Osteocyte (in vitro differentiated cells): ENCODE data around the gene CAMK1D. TPM values are rescaled to one million over a fixed set of nuclear protein-coding genes. Genes with fewer than 3 reads are reported as not detected.

Source experiments
- DNase-seq: peaks from one replicate; pipeline ENCODE4 v3.0.0; 2021; ENCODE audit warnings: mixed read lengths; ENCODE audit not compliant: unreplicated experiment; ENCODE audit errors: extremely low spot score
- H3K27ac Mint-ChIP-seq: one replicate; pipeline ENCODE4 v1.8.0; 2021; ENCODE audit warnings: mild to moderate bottlenecking, mixed read lengths; ENCODE audit not compliant: unreplicated experiment
- H3K27me3 Mint-ChIP-seq: one replicate; pipeline ENCODE4 v1.8.0; 2021; ENCODE audit warnings: mixed read lengths; ENCODE audit not compliant: unreplicated experiment
- H3K36me3 Mint-ChIP-seq: one replicate; pipeline ENCODE4 v1.8.0; 2021; ENCODE audit warnings: mixed read lengths; ENCODE audit not compliant: unreplicated experiment
- H3K4me1 Mint-ChIP-seq: one replicate; pipeline ENCODE4 v1.8.0; 2021; ENCODE audit warnings: mixed read lengths; ENCODE audit not compliant: unreplicated experiment
- H3K4me3 Mint-ChIP-seq: one replicate; pipeline ENCODE4 v1.8.0; 2021; ENCODE audit warnings: mild to moderate bottlenecking, moderate library complexity, mixed read lengths; ENCODE audit not compliant: unreplicated experiment
- H3K9me3 Mint-ChIP-seq: one replicate; pipeline ENCODE4 v1.8.0; 2021; ENCODE audit warnings: mixed read lengths; ENCODE audit not compliant: unreplicated experiment
- total RNA-seq: library from RNA; stranded (reverse); gene quantifications from 2 replicates; pipeline ENCODE4 v1.2.1, GENCODE V29; 2021
- TF ChIP-seq, protein P1 (sequence below): fragments of 200-600 bp; sonication (generic); IDR thresholded peaks from 2 replicates; pipeline ENCODE4 v1.5.0; 2021; ENCODE audit warnings: antibody characterized with exemption, mild to moderate bottlenecking, moderate library complexity

CAMK1D gene
- total RNA-seq, 1 donor from 2014 or later: 13.7 TPM

DNA sequence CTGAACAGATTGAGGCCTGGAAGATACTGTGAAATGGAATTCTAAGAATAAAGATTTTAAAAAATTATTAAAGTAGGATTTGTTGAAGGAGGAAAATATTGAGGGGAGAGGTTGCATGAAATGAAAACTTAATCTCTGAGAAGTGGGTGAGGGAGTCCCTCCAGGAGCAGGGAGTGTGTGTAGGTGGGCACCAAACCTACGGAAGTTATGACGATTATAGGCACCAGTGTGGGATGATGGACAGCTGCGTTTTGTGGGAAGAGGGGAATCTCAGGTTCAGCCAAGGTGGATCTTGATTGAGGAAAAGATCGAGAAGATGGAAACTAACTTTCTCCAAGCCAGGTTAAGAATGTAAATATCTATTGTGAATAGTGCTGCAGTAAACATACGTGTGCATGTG lies 405.7 kb downstream of the CAMK1D start:
- TF ChIP-seq, protein P1, sequence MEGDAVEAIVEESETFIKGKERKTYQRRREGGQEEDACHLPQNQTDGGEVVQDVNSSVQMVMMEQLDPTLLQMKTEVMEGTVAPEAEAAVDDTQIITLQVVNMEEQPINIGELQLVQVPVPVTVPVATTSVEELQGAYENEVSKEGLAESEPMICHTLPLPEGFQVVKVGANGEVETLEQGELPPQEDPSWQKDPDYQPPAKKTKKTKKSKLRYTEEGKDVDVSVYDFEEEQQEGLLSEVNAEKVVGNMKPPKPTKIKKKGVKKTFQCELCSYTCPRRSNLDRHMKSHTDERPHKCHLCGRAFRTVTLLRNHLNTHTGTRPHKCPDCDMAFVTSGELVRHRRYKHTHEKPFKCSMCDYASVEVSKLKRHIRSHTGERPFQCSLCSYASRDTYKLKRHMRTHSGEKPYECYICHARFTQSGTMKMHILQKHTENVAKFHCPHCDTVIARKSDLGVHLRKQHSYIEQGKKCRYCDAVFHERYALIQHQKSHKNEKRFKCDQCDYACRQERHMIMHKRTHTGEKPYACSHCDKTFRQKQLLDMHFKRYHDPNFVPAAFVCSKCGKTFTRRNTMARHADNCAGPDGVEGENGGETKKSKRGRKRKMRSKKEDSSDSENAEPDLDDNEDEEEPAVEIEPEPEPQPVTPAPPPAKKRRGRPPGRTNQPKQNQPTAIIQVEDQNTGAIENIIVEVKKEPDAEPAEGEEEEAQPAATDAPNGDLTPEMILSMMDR: no peak
- H3K9me3 Mint-ChIP-seq: no peaks in the 10 kb centered on the region
- no peaks in the 10 kb centered on the region for H3K36me3 Mint-ChIP-seq
- DNase-seq: no peak
- peaks cover 3% of the 10 kb centered on the region for H3K27me3 Mint-ChIP-seq
- H3K4me3 Mint-ChIP-seq: no peak overlapping the region
- H3K4me1 Mint-ChIP-seq: peaks cover 2% of the 10 kb centered on the region
- H3K27ac Mint-ChIP-seq: no peak overlapping the region

- H3K27ac Mint-ChIP-seq: no peak overlapping the region
- DNase-seq: no peak
- TF ChIP-seq, protein P1: no peak
- no peaks in the 10 kb centered on the region for H3K9me3 Mint-ChIP-seq
- peaks cover 2% of the 10 kb centered on the region for H3K36me3 Mint-ChIP-seq
- no peaks in the 10 kb centered on the region for H3K4me1 Mint-ChIP-seq
- peaks cover 3% of the 10 kb centered on the region for H3K27me3 Mint-ChIP-seq
- no peak overlapping the region for H3K4me3 Mint-ChIP-seq
Measured at GRCh38 chr10:12757351-12757750, 408.0 kb downstream of the CAMK1D start.

GRCh38 chr10:12758271-12758670 lies 408.9 kb downstream of the CAMK1D start:
- no peak overlapping the region for H3K4me3 Mint-ChIP-seq
- peaks cover 2% of the 10 kb centered on the region for H3K36me3 Mint-ChIP-seq
- H3K27ac Mint-ChIP-seq: no peak overlapping the region
- peaks cover 3% of the 10 kb centered on the region for H3K27me3 Mint-ChIP-seq
- no peaks in the 10 kb centered on the region for H3K4me1 Mint-ChIP-seq
- TF ChIP-seq, protein P1: no peak
- no peak for DNase-seq
- H3K9me3 Mint-ChIP-seq: no peaks in the 10 kb centered on the region

DNA sequence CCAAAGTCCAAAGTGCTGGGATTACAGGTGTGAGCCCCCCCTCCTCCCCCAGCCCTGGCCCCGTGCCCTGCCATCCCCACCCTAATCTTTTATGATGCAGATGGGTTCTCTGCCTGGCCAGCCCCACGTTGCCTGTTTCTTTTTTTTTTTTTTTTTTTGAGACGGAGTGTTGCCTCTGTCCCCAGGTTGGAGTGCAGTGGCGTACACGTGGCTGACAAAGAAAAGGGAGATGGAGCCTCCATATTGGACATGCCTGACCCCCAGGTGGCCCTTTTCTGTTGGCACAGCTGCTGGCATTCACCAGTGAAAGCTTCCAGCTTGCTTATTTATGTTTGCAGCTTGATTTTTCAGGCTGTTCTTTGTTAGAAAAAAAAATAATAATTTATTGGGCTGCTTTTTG lies 416.9 kb downstream of the CAMK1D start:
- Mint-ChIP-seq H3K9me3 (no peaks in the 10 kb centered on the region), H3K36me3 (peaks cover 4% of the 10 kb centered on the region), H3K4me1 (peaks cover 14% of the 10 kb centered on the region), H3K27ac (no peak overlapping the region), H3K27me3 (no peaks in the 10 kb centered on the region), H3K4me3 (no peak overlapping the region)
- DNase-seq: no peak
- TF ChIP-seq, protein P1: no peak

DNA sequence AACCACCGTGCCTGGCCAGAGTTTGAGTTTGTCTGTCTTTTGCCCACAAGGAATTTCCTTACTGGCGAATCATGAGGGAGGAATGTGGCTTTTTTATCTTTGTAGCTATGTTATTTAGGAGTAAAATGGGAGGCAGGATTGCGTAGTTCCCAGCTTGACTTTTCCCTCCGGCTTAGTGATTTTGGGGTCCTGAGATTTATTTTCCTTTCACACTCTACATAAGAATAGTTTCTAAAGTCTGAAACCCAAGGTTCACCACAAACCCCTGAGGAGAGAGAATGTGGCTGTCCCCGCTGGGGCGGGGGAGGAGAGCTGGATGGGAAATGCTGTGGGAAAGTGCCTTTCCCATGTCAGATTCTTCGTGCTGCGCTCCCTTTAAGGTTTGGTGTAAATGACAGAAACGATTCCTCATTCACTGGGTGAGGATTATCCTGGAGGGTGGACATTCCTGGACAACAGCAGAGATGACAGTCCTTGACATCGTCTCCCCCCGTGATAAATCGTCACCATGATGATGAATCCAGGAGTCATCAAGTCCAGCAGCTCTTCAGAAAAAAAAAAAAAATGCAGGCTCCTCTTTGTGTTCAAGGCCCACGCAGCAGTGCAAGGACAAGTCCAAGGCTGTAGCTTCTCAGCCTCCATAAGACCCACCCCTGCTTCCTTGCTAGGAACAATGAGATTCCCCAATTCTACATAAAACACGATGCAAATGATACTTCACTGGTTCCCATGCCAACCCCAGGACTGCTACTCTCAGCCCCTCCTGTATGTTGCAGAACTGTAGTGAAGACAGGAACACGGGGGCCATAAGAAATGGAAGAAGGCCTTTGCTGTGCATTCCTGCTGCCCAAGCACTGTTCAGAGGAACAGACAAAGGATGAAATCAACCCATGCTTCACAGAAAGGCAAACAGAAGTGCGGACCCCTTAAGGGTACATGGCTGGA lies 419.1 kb downstream of the CAMK1D start:
- no peaks in the 10 kb centered on the region for H3K9me3 Mint-ChIP-seq
- TF ChIP-seq, protein P1: no peak
- H3K27ac Mint-ChIP-seq: peak overlapping the region; percentile 50
- no peak for DNase-seq
- H3K27me3 Mint-ChIP-seq: no peaks in the 10 kb centered on the region
- no peak overlapping the region for H3K4me3 Mint-ChIP-seq
- H3K4me1 Mint-ChIP-seq: peaks cover 14% of the 10 kb centered on the region
- peaks cover 2% of the 10 kb centered on the region for H3K36me3 Mint-ChIP-seq
